HG03442 (cell line): ENCODE results near the gene RIOK3.
"Not testable (repeated sequence)": the region's sequence is repeated elsewhere in the genome, so short reads cannot be mapped to it uniquely, and the experiment has no call there.

ENCODE experiments used
- ATAC-seq: cut with Tn5 transposase; IDR thresholded peaks from one replicate; pipeline ENCODE4 v1.9.1; 2021; ENCODE audit warnings: mild to moderate bottlenecking, moderate library complexity; ENCODE audit not compliant: unreplicated experiment

The RIOK3 gene

GRCh38 chr18:23494992-23495391, 41.9 kb downstream of the RIOK3 start:
- ATAC-seq, result no peak

GRCh38 chr18:23495723-23496440, 42.8 kb downstream of the RIOK3 start:
- ATAC-seq, result no peak

GRCh38 chr18:23498117-23498516, 45.0 kb downstream of the RIOK3 start:
- ATAC-seq, result no peak

- ATAC-seq, result peak; percentile 32
Observed at GRCh38 chr18:23498877-23499276, 45.8 kb downstream of the RIOK3 start.

GRCh38 chr18:23499291-23499781, 46.2 kb downstream of the RIOK3 start:
- ATAC-seq, result no peak

- no peak for ATAC-seq
Observed at GRCh38 chr18:23501626-23502025, 48.5 kb downstream of the RIOK3 start.

- no peak for ATAC-seq
Observed at GRCh38 chr18:23502516-23503037, 49.5 kb downstream of the RIOK3 start.

- peak; percentile 74 for ATAC-seq
Observed at GRCh38 chr18:23503038-23503962, 50.2 kb downstream of the RIOK3 start, which contains the start of gene RMC1. Gene RMC1, plus strand, starts transcription at chr18:23503511. Its CDS starts 108 bp downstream, at chr18:23503619.

GRCh38 chr18:23503963-23504344, 50.9 kb downstream of the RIOK3 start:
- ATAC-seq, result no peak

- ATAC-seq, result peak; percentile 35
Observed at GRCh38 chr18:23504720-23505119, 51.6 kb downstream of the RIOK3 start.

GRCh38 chr18:23506393-23506792, 53.3 kb downstream of the RIOK3 start:
- ATAC-seq, result no peak

- not testable (repeated sequence) for ATAC-seq
Observed at GRCh38 chr18:23510923-23511322, 57.8 kb downstream of the RIOK3 start.

- ATAC-seq, result not testable (repeated sequence)
Observed at GRCh38 chr18:23512216-23512615, 59.1 kb downstream of the RIOK3 start.

GRCh38 chr18:23512641-23513040, 59.6 kb downstream of the RIOK3 start:
- no peak for ATAC-seq

- ATAC-seq, result peak; percentile 85
Observed at GRCh38 chr18:23515911-23516546, 62.9 kb downstream of the RIOK3 start.

GRCh38 chr18:23519734-23520133, 66.6 kb downstream of the RIOK3 start:
- ATAC-seq, result no peak

GRCh38 chr18:23521271-23521670, 68.2 kb downstream of the RIOK3 start:
- no peak for ATAC-seq

- ATAC-seq, result no peak
Observed at GRCh38 chr18:23521907-23522306, 68.8 kb downstream of the RIOK3 start.

GRCh38 chr18:23523429-23524212, 70.5 kb downstream of the RIOK3 start:
- no peak for ATAC-seq

GRCh38 chr18:23524213-23524707, 71.2 kb downstream of the RIOK3 start:
- ATAC-seq, result no peak
